MM.1S (cell line): Measurements from ENCODE around the gene SPRR3.
"Not testable (repeated sequence)": the region's sequence is repeated elsewhere in the genome, so short reads cannot be mapped to it uniquely, and the experiment has no call there.

Source experiments
- DNase-seq: peaks from one replicate; pipeline ENCODE4 v3.0.0-alpha.2; 2015
- H2AFZ ChIP-seq: fragments of 300-600 bp; sonication (generic); 2 replicates; pipeline ENCODE4 v1.6.0; 2016; ENCODE audit warnings: antibody characterized with exemption, low read length
- H3F3A ChIP-seq: fragments of 300-600 bp; sonication (generic); 2 replicates; pipeline ENCODE4 v1.6.1; 2016; ENCODE audit warnings: mild to moderate bottlenecking, antibody characterized with exemption, low read length, moderate library complexity, mixed read lengths; ENCODE audit not compliant: insufficient read depth
- H3K27ac ChIP-seq: fragments of 300-600 bp; sonication (generic); 2 replicates; pipeline ENCODE4 v1.5.1; 2016; ENCODE audit warnings: mild to moderate bottlenecking, low read length
- H3K27me3 ChIP-seq: fragments of 300-600 bp; sonication (generic); replicated peaks from 2 replicates; pipeline ENCODE4 v1.6.0; 2016; ENCODE audit warnings: low read length; ENCODE audit not compliant: insufficient read depth
- H3K36me3 ChIP-seq: fragments of 300-600 bp; sonication (generic); replicated peaks from 2 replicates; pipeline ENCODE4 v1.6.1; 2016; ENCODE audit warnings: mild to moderate bottlenecking, low read length, mixed read lengths; ENCODE audit not compliant: insufficient read depth
- H3K4me1 ChIP-seq: fragments of 300-600 bp; sonication (generic); 2 replicates; pipeline ENCODE4 v1.6.1; 2016; ENCODE audit warnings: low read length, mixed read lengths
- H3K4me2 ChIP-seq: fragments of 300-600 bp; sonication (generic); 2 replicates; pipeline ENCODE4 v1.6.0; 2016; ENCODE audit warnings: low read depth, low read length
- H3K4me3 ChIP-seq: fragments of 300-600 bp; sonication (generic); 2 replicates; pipeline ENCODE4 v1.5.1; 2016; ENCODE audit warnings: low read length, mixed read lengths
- H3K79me2 ChIP-seq: fragments of 300-600 bp; sonication (generic); 2 replicates; pipeline ENCODE4 v1.6.1; 2016; ENCODE audit warnings: mixed run types, low read length, mixed read lengths
- H3K9ac ChIP-seq: fragments of 300-600 bp; sonication (generic); 2 replicates; pipeline ENCODE4 v1.6.1; 2016; ENCODE audit warnings: low read length, mixed read lengths
- H3K9me2 ChIP-seq: fragments of 300-600 bp; sonication (generic); replicated peaks from 2 replicates; pipeline ENCODE4 v1.6.1; 2016; ENCODE audit warnings: mild to moderate bottlenecking, low read length, mixed read lengths; ENCODE audit not compliant: insufficient read depth
- H3K9me3 ChIP-seq: fragments of 300-600 bp; sonication (generic); replicated peaks from 2 replicates; pipeline ENCODE4 v1.6.1; 2016; ENCODE audit warnings: mild to moderate bottlenecking, low read length, mixed read lengths; ENCODE audit not compliant: insufficient read depth
- H4K20me1 ChIP-seq: fragments of 300-600 bp; sonication (generic); 2 replicates; pipeline ENCODE4 v1.6.1; 2016; ENCODE audit warnings: mild to moderate bottlenecking, low read length, moderate library complexity, mixed read lengths; ENCODE audit not compliant: insufficient read depth
- EZH2 ChIP-seq: fragments of 300-600 bp; sonication (generic); optimal IDR thresholded peaks from 2 replicates; pipeline ENCODE3; 2017; ENCODE audit warnings: low read depth, mild to moderate bottlenecking, antibody characterized with exemption, low read length, mixed read lengths
- EZH2phosphoT487 ChIP-seq: fragments of 300-600 bp; sonication (generic); IDR thresholded peaks from 2 replicates; pipeline ENCODE4 v1.6.1; 2018; ENCODE audit warnings: antibody characterized with exemption, low read length
- TF ChIP-seq, protein P1 (sequence below): fragments of 300-600 bp; sonication (generic); IDR thresholded peaks from 2 replicates; pipeline ENCODE4 v1.5.1; 2016; ENCODE audit warnings: antibody characterized with exemption, low read length, mixed read lengths

The SPRR3 gene

GRCh38 chr1:152997901-152998300, 3.6 kb upstream of the SPRR3 start:
- TF ChIP-seq EZH2 (no peak), EZH2phosphoT487 (no peak)
- TF ChIP-seq, protein P1, sequence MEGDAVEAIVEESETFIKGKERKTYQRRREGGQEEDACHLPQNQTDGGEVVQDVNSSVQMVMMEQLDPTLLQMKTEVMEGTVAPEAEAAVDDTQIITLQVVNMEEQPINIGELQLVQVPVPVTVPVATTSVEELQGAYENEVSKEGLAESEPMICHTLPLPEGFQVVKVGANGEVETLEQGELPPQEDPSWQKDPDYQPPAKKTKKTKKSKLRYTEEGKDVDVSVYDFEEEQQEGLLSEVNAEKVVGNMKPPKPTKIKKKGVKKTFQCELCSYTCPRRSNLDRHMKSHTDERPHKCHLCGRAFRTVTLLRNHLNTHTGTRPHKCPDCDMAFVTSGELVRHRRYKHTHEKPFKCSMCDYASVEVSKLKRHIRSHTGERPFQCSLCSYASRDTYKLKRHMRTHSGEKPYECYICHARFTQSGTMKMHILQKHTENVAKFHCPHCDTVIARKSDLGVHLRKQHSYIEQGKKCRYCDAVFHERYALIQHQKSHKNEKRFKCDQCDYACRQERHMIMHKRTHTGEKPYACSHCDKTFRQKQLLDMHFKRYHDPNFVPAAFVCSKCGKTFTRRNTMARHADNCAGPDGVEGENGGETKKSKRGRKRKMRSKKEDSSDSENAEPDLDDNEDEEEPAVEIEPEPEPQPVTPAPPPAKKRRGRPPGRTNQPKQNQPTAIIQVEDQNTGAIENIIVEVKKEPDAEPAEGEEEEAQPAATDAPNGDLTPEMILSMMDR, result no peak
- Histone ChIP-seq H3K27me3 (no peaks in the 10 kb centered on the region), H3K9me2 (no peaks in the 10 kb centered on the region)

DNA sequence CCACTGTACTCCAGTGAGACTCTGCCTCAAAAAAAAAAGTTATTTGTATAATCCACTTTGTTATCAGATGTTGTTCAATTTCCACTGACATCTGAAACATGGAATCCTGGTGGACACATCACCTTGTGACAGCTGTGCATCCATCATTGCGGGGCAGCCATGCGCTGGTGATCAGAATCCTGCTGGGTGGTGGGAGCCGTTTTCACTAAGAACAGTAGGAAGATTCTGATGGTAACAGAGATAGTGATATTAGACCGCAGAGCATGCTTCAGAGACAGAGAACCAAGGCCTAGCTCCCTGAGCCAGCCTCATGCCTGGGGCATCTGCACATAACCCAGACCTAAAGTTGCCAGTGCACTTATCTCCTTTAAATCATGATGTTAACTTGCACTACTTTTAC, 3.1 kb upstream of the SPRR3 start:
- Histone ChIP-seq H3K9me2 (no peaks in the 10 kb centered on the region), H3K36me3 (no peaks in the 10 kb centered on the region), H2AFZ (no peak overlapping the region), H3K79me2 (no peaks in the 10 kb centered on the region), H3K27ac (no peak overlapping the region), H3K9ac (no peak overlapping the region), H3F3A (no peaks in the 10 kb centered on the region), H3K9me3 (no peaks in the 10 kb centered on the region), H3K27me3 (no peaks in the 10 kb centered on the region), H4K20me1 (no peaks in the 10 kb centered on the region), H3K4me2 (no peak overlapping the region), H3K4me1 (no peaks in the 10 kb centered on the region), H3K4me3 (no peak overlapping the region)
- no peak for DNase-seq
- TF ChIP-seq, protein P1, result no peak
- TF ChIP-seq EZH2 (no peak), EZH2phosphoT487 (no peak)

More at GRCh38 chr1:152997901-152998300, 3.6 kb upstream of the SPRR3 start:
- H3F3A ChIP-seq, result no peaks in the 10 kb centered on the region
- H2AFZ ChIP-seq, result no peak overlapping the region
- no peaks in the 10 kb centered on the region for H4K20me1 ChIP-seq
- no peaks in the 10 kb centered on the region for H3K4me1 ChIP-seq
- H3K4me2 ChIP-seq, result no peak overlapping the region
- H3K79me2 ChIP-seq, result no peaks in the 10 kb centered on the region
- no peak overlapping the region for H3K9ac ChIP-seq
- H3K36me3 ChIP-seq, result no peaks in the 10 kb centered on the region
- no peak overlapping the region for H3K27ac ChIP-seq
- no peaks in the 10 kb centered on the region for H3K9me3 ChIP-seq
- no peak for DNase-seq
- no peak overlapping the region for H3K4me3 ChIP-seq

DNA sequence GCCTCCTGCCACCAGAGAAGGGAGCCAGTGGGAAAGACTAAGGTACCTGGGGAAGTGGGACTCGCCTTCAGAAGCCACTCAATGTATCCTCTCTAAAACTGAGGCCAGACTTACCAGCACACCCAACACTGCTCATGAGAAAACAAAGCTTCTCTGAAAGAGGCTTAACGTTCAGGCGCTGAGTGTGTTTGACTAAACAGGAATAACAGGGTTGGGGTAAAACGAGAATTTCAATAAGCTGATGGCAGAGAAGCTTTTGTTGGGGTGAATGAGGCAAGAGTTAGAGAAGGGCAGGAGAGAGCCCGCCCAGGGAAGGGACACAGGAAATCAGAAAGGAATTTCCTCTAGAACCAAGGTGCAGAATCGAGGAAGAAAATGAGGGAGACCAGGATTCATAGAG, 1.7 kb upstream of the SPRR3 start:
- no peaks in the 10 kb centered on the region for H3K79me2 ChIP-seq
- TF ChIP-seq EZH2phosphoT487, result no peak
- no peak for TF ChIP-seq EZH2
- TF ChIP-seq, protein P1, result no peak
- no peak for DNase-seq
- no peak overlapping the region for H3K4me3 ChIP-seq
- no peak overlapping the region for H3K4me2 ChIP-seq
- no peaks in the 10 kb centered on the region for H3K27me3 ChIP-seq
- H3K9ac ChIP-seq, result no peak overlapping the region
- H3K9me3 ChIP-seq, result no peaks in the 10 kb centered on the region
- no peaks in the 10 kb centered on the region for H3K9me2 ChIP-seq
- H2AFZ ChIP-seq, result no peak overlapping the region
- no peaks in the 10 kb centered on the region for H3K4me1 ChIP-seq
- no peak overlapping the region for H3K27ac ChIP-seq
- H3K36me3 ChIP-seq, result no peaks in the 10 kb centered on the region
- H3F3A ChIP-seq, result no peaks in the 10 kb centered on the region
- no peaks in the 10 kb centered on the region for H4K20me1 ChIP-seq

DNA sequence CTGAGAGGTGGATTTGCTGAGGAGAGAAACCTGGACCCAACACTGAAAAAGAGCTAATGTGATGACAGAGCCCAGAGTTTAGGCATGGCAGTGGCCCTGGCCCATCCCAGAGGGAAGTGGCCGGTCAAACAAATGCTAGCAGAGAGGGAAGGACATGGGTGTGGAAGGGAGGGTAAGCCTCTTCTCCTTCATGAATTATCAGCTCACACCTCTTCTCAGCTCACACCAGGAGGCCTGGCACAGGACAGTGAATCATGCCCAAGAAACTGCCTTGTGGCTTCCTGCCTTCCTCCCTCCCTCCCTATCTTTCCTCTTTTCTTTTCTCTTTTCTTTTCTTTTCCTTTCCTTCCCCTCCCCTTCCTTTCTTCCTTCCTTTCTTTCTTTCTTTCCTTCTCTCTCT, 1.3 kb upstream of the SPRR3 start:
- no peak for DNase-seq
- H3K79me2 ChIP-seq, result no peaks in the 10 kb centered on the region
- TF ChIP-seq, protein P1, result no peak
- no peak for TF ChIP-seq EZH2phosphoT487
- TF ChIP-seq EZH2, result no peak

DNA sequence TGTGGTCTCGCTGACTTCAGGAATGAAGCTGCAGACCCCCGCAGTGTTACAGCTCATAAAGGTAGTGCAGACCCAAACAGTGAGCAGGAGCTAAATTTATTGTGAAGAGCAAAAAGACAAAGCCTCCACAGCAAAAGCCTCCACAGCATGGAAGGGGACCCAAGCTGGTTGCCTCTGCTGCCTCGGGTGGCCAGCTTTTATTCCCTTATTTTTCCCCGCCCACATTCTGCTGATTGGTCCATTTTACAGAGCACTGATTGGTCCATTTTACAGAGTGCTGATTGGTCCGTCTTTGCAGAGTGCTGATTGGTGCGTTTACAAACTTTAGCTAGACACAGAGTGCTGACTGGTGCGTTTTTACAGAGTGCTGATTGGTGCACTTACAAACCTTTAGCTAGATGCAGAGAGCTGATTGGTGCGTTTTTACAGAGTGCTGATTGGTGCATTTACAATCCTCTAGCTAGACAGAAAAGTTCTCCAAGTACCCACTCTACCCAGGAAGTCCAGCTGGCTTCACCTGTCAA, 9.7 kb downstream of the SPRR3 start:
- not testable (repeated sequence) for H4K20me1 ChIP-seq, H3K9me2 ChIP-seq, H3K79me2 ChIP-seq, H3K36me3 ChIP-seq, H3K4me2 ChIP-seq, H3K27me3 ChIP-seq, H3K4me3 ChIP-seq, H3K9me3 ChIP-seq, H3K27ac ChIP-seq, H3F3A ChIP-seq, H3K9ac ChIP-seq, DNase-seq, H3K4me1 ChIP-seq, H2AFZ ChIP-seq

More for the DNA sequence above, 1.3 kb upstream of the SPRR3 start:
- Histone ChIP-seq H3K4me2 (no peak overlapping the region), H3K4me3 (no peak overlapping the region), H3K9ac (no peak overlapping the region), H3K27ac (no peak overlapping the region), H3K27me3 (no peaks in the 10 kb centered on the region), H3F3A (no peaks in the 10 kb centered on the region), H3K4me1 (no peaks in the 10 kb centered on the region), H3K9me2 (no peaks in the 10 kb centered on the region), H3K36me3 (no peaks in the 10 kb centered on the region), H2AFZ (no peak overlapping the region), H4K20me1 (no peaks in the 10 kb centered on the region), H3K9me3 (no peaks in the 10 kb centered on the region)
